Stomach (tissue), 4 donors: Measurements from ENCODE around the gene GBX2.

ENCODE experiments used
- CTCF ChIP-seq, 7 experiments: fragments of 450-650 bp in 4 of 7; fragments of 200-600 bp in 3 of 7; sonication (generic) in 3 of 7; IDR thresholded peaks; one replicate each; pipeline ENCODE4 v1.5.1; 2016 to 2019; ENCODE audit warnings: antibody characterized with exemption in 7 of 7, control low read depth in 2 of 7, mild to moderate bottlenecking in 1 of 7
- POLR2A ChIP-seq, 4 donors: fragments of 450-650 bp; IDR thresholded peaks; one replicate each; pipeline ENCODE4 v1.6.1; 2016; ENCODE audit warnings: antibody characterized with exemption in 4 of 4, control low read depth in 2 of 4, mild to moderate bottlenecking in 1 of 4, moderate library complexity in 1 of 4

DNA sequence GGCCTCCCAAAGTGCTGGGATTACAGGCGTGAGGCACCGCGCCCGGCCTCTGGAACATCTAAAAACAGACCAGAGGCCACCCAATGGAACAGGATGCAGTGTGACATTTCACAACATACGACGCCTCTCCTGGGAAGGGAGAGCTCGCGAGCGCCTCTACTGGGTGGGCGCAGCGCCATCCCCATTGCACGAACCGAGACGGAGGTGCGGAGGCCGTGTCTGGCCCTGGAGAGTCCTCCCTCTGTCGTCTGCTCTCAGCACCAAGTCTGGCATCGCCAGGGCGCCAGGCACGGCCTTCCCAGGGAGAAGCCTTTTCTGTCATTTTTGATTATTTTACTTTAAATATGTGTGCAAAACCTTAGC, 9.4 kb upstream of the GBX2 start:
- no peak for TF ChIP-seq CTCF (IDR thresholded peaks at IDR 0.05)
- no peak for TF ChIP-seq POLR2A (IDR thresholded peaks at IDR 0.05)
